ENCODE measurements around the gene TAF6L.
"Not testable (repeated sequence)": the region's sequence is repeated elsewhere in the genome, so short reads cannot be mapped to it uniquely, and the experiment has no call there.

TAF6L gene

DNA sequence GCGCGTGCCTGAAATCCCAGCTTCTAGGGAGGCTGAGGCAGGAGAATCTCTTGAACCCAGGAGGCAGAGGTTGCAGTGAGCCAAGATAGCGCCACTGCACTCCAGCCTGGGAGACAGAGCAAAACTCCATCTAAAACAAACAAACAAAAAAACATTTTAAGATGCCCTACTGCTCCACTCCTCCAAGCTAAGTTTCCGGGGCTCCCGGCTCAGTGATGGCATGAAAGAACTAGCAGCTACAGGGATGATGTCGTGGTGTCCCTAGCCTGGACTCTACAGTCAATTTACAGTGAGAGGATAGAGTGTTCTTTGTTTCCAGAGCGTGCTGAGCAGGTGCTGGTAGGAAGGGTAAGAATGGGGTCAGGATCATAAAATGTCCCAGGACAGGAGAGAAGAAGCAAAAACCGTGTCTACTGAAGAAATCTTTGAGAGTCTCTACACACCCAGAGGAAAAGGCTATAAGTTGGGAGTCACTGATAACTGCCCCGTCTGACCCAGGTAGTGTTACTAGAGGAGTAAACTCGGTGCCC, 16.0 kb upstream of the TAF6L start:
- FAIRE-seq: no peak
- DNase-seq (ENCODE audit: insufficient read length, low spot score): no peak

DNA sequence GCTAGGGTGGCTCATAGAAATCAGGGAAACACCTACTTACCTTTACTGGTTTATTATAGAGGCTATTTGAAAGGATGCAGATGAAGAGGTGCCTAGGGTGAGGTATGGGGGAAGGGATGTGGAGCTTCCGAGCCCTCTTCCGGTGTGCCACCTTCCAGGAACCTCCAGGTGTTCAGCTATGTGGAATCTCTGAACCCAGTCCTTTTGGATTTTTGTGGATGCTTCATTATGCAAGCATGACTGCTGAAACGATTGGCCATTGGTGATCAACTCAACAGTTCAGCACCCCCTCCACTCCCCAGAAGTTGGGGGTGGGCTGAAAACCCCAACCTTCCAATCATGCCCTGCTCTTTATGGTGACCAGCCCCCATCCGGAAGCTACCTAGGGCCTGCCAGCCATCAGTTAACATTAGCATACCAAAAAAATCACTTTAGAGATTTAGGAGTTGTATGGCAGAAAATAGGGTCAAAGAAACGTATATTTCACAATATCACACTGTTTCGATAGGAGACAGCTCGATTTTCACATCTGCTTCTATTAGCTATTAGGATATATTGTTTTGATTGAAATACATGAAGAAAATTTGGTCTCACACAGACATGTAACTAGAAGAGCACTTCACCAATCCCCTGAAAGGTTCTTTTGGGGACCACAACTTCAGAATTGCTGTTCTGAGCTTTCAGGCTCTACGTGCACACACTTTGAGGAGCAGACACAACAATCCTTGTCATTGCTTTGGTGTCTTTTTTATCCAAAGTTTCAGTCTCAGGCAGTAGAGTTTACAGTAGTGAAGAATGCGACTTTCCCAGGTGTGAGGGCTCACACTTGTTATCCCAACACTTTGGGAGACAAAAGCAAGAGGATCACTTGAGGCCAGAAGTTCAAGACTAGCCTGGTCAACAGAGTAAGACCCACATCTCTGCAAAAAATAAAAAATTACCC, 13.1 kb upstream of the TAF6L start:
- DNase-seq (ENCODE audit: insufficient read length, low spot score) (no peak), FAIRE-seq (no peak)

DNA sequence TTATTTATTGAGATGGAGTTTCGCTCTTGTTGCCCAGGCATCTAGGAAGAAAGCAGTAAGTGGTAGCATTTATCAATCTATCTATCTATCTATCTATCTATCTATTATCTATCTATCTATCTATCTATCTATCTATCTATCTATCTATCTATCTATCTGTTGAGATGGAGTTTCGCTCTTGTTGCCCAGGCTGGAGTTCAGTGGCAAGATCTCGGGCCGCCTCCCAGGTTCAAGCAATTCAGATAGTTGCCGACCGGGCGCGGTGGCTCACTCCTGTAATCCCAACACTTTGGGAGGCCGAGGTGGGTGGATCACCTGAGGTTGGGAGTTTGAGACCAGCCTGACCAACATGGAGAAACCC, 10.3 kb upstream of the TAF6L start:
- not testable (repeated sequence) for DNase-seq (ENCODE audit: insufficient read length, low spot score); FAIRE-seq

DNA sequence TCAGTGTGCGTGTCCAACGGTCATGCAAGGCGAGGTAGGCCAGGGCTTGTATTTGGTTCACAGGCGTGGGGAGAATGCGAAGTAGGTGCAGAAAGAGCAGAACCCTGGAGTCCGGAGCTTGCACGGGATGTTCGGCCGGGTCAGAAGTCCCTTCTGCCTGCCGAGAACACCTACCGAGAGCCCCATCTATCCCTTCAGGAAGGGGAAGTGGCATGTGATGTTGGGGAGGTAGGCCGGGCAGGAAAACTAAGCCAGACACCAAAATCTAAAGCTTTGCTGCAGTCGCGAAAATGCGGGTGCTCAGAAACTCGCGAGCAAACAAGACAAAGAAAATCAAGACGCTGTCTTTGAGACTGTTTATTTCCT, 435 bp upstream of the TAF6L start:
- no peak for DNase-seq (ENCODE audit: insufficient read length, low spot score)
- no peak for FAIRE-seq

DNA sequence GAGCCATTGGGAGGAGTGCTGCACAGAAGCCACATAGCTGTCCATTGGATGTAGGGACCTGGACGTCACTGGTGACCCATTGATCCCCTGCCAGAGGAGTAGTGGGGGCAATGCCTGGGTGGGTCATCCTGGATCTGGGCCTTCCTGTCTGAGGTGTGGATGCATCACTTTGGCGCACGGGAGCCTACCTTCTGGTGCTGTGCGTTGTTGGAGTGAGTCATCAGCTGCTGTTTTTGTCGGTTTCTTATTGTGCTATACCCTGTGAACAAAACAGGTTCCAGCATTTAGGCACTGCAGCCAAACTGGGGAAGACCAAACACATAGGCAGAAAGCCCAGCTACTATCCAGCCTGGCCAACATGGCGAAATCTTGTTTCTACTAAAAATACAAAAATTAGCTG, 3.2 kb downstream of the TAF6L start:
- DNase-seq (ENCODE audit: insufficient read length, low spot score) (no peak), FAIRE-seq (no peak)

DNA sequence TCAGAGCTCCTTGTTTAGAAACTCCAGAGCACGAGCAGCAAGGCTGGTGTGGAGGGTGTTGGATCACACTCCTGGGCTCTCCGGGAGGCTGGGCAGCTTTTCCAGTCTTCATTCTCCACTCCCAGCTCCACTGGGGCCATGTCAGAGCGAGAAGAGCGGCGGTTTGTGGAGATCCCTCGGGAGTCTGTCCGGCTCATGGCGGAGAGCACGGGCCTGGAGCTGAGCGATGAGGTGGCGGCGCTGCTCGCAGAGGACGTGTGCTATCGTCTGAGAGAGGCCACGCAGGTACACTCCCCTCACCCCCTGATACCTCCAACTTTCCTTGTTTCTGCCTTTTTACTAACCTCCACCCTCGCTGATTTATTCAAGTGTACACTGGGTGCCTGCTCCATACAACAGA, 4.5 kb downstream of the TAF6L start:
- DNase-seq (ENCODE audit: insufficient read length, low spot score): no peak
- no peak for FAIRE-seq

DNA sequence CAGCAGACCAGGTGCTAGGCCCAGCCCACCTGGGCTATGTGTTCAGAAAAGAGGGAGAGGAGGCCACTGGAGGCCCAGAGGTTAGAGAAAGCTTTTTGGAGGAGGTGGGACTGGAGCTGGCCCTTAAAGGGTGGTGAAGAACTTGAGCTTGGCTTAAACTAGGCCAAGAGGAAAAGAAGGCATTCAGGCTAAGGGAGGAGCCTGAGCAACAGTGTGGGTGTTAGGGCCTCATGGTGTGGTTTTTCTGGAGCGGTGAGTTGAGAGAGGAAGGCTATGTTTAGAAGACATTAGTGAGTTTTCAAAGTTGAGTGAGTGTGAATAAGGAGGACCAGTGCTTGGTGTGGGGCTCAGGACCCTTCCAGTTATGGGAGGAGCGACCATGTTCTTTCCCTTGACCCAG, 6.2 kb downstream of the TAF6L start:
- DNase-seq (ENCODE audit: insufficient read length, low spot score): no peak
- FAIRE-seq: no peak

DNA sequence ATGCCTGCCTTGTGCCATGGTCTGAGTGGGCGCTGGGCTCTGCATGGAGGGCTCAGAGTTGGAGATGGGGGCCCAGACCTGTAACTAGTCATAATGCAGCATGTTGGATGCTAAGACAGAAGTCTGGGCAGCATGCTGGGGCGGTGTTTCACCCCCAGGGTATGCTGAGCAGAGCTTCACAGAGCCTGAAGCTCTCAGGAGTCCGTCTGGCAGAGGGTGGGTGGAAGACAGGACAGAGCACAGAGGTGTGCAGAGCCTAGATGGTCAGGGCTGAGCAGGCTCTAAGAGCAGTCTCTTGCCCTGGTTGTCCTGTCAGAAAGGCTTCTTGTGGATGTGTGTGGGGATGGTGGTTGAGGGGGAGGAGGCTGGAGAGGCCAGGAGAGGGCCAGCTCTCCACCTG, 7.2 kb downstream of the TAF6L start:
- FAIRE-seq (no peak), DNase-seq (ENCODE audit: insufficient read length, low spot score) (no peak)

DNA sequence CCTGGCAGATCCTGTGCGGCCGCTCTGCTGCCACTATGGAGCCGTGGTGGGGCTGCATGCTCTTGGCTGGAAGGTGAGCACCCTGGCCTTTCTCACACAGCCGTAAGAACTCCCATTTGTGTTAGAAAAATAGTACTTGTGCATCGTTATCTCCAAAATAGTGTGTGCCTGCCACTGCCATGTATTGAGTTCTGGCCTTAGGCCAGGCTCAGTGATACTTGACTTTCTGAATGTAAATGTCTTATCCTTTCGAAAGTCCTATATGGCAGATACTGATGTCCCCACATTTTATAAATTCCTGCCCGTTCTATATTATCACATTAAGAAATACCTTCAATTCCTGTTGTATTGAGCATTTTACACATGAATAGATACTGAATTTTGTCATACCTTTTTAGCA, 11.6 kb downstream of the TAF6L start:
- DNase-seq (ENCODE audit: insufficient read length, low spot score): no peak

DNA sequence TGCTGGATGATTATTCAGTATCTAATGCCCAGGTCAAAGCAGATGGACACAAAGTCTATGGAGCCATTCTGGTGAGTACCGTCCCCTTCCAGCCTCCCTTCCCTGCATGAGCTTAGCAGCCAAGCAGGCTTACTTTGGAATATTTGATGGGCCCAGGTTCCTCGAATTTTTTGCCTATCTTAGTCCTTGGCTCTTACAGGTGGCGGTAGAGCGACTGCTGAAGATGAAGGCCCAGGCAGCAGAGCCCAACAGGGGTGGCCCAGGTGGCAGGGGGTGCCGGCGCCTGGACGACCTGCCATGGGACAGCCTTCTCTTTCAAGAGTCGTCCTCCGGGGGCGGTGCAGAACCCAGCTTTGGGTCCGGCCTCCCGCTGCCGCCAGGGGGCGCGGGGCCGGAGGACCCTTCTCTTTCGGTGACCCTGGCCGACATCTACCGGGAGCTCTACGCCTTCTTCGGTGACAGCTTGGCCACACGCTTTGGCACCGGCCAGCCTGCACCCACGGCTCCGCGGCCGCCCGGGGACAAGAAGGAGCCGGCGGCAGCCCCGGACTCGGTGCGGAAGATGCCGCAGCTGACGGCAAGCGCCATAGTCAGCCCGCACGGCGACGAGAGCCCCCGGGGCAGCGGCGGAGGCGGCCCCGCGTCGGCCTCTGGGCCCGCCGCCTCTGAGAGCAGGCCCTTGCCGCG, 15.3 kb downstream of the TAF6L start:
- DNase-seq (ENCODE audit: insufficient read length, low spot score) (peak; percentile 90), FAIRE-seq (no peak)

More for the DNA sequence above, 11.6 kb downstream of the TAF6L start:
- no peak for FAIRE-seq

DNA sequence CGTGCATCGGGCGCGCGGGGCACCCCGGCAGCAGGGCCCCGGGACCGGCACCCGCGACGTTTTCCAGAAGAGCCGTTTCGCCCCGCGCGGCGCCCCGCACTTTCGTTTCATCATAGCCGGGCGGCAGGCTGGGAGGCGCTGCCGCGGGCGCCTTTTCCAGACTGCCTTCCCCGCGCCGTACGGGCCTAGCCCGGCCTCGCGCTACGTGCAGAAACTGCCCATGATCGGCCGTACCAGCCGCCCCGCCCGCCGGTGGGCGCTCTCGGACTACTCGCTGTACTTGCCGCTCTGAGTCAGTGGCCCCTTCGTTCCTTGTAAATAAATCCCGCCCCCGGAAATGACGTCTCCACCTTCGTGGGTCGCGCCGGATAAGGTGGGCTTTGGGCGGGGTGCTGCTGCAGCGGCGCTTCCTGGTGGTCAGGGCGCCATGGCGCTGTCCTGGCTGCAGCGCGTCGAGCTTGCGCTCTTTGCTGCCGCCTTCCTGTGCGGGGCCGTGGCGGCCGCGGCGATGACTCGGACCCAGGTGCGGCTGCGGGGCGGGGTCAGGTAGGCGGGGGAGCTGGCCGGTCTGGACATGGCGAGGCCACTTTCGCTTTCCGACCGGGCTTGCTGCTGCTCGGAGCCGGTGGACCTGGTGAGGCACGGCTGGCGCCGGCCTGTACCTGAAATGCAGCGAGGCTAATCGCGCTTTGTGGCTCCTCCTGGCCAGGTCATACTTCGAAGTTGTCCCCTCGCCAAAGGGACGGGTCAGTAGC, 16.0 kb downstream of the TAF6L start, which contains the start of gene TMEM179B:
Gene TMEM179B, plus strand, starts transcription at position 398 of the 755 bp plus-strand sequence. Its CDS starts 30 bp downstream, at position 428.
- FAIRE-seq: peak; percentile 51
- peak; percentile 94 for DNase-seq (ENCODE audit: insufficient read length, low spot score)

DNA sequence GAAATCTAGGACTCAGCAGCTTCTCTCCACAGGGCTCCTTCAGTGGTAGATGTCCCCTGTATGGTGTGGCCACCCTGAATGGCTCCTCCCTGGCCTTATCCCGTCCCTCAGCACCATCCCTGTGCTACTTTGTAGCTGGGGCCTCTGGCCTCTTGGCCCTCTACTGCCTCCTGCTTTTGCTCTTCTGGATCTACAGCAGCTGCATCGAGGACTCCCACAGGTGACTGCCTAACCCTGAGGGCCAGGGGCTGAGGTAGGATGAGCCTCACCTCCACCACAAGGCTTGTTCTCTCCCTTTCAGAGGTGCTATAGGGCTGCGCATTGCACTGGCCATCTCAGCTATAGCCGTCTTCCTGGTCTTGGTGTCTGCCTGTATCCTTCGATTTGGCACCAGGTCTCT, 17.8 kb downstream of the TAF6L start:
- no peak for FAIRE-seq
- no peak for DNase-seq (ENCODE audit: insufficient read length, low spot score)

DNA sequence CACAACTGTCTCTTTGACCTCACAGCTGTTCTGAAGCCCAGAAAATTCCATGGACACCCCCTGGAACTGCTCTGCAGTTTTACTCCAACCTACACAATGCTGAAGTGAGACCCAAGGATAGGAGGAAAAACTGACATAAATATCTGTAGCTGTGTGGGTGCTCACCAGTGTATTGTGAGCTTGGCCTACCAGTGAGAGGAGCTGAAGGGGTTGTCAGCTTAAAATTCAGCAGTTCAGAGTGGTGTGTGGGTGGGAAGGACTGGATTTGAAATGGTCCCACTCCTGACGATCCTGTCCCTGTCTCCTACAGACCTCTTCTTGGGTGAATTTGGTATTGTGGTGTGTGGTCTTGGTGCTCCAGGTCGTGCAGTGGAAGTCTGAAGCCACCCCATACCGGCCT, 18.4 kb downstream of the TAF6L start:
- no peak for DNase-seq (ENCODE audit: insufficient read length, low spot score)
- no peak for FAIRE-seq

DNA sequence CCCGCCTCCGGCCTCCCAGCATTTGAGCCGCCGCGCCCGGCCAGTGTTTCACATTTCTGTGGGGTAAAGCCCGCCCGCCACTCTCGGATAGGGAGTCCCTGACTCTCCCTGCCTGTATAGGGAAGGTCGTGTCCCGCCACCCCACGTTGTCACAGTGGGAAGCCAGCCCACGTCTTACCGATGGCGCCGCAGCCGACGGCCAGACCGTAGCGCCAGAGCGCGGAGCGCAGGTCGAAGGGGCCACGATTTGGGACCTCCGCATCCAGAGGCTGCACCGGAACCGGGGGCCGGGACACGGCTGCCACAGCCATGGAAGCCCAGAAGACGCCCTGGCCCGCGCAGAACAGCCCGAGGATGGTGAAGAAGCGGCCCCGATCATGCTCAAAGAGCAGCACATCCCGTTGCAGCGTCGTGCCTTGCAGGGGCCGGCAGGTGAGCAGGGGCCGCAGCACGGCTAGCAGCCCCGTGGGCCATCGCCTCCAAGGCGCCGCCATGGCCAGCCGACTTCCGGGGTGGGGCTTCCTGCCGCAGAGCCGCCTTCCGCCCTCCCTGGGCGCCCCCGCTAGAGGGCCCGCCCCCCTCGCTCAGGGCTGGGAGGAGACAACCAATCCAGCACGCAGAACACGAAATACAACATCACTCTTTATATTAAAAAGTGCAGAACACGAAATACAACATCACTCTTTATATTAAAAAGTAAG, 20.5 kb downstream of the TAF6L start, which contains the start of gene TMEM223:
Gene TMEM223, minus strand, starts transcription at position 506 of the 701 bp plus-strand sequence. Its CDS starts 12 bp downstream, at position 494.
- FAIRE-seq (no peak), DNase-seq (ENCODE audit: insufficient read length, low spot score) (peak; percentile 75)

DNA sequence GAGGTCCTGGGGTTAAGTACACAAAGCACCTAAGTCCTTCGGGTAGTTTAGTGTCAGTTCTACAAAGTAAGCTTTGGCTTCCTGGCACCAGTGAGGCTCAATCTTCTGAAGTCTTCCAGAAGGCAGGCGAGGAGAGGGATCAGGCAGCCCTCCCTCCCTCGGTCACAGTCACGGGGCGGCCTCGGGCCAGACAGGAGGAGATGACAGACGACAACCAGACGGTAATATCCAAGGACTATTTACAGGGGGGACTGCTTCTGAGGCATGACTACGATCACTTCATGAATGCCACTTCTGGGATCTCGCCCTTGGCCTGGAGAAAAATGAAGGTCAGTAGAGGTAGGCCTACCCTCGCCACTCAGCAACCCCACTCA, 21.0 kb downstream of the TAF6L start:
- DNase-seq (ENCODE audit: insufficient read length, low spot score): no peak
- no peak for FAIRE-seq

DNA sequence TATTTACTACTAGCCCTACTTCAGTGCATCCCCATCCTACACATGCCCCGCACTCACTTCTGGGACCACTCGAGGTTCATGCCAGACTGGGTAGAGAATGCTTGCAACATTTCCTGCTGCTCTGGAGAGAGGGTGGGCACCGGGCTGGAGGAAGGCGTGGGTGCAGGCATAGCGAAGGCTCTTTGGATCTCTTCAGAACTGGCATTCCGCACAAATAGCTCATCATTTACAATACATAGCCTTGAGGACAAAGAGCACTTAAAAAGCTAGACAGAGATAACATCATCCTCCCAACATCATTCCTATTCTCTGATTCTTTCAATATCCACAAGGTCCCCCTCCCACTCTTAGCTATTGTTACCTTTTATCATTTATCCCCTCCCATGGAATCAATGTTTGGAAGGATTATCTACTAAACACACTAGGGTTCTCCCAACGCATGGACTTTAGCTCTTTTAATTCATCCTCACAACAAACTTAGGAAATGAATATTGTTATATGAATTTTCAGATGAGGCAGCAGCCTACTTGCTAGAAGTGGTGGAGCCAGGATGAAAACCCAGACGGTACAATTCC, 23.1 kb downstream of the TAF6L start:
- DNase-seq (ENCODE audit: insufficient read length, low spot score) (no peak), FAIRE-seq (no peak)

DNA sequence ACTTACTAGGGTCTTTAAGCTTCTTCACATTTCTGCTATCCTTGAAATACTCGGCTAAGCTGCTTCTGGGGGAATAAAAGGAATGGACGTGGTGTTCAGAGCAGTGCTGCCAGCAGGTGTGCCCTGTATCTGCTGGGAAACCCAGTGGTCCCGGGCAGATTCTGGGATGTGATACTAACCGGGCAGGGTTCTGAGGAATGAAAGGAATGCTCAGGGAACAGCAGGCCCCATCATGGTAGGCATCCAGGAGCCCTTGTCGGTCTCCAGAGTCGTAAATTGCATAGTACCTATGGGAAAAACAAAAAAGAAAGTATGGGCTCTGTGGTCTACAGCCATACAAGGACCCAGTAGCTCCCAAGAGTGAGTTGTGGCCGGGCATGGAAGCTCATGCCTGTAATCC, 25.1 kb downstream of the TAF6L start:
- FAIRE-seq (no peak), DNase-seq (ENCODE audit: insufficient read length, low spot score) (no peak)

DNA sequence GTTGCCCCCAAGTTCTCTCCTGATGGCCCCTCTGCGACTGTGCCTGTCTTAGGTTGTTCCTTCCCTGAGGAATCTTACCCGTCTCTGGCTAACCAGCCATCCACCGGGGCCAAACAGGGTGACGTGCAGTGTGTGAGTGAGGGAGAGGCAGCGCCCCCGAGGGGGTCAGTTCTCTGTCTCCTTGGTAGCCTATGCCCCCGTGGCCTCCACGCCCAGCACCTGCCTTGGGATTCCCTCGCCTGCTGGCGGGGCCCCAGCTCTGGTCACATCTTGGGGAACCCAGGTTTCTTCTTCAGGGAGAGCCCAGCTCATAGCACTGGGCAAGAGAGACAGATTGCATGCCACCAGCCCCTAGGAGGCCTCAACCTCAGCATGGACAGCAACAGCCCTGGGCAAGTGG, 28.3 kb downstream of the TAF6L start:
- no peak for DNase-seq (ENCODE audit: insufficient read length, low spot score)
- FAIRE-seq: no peak

DNA sequence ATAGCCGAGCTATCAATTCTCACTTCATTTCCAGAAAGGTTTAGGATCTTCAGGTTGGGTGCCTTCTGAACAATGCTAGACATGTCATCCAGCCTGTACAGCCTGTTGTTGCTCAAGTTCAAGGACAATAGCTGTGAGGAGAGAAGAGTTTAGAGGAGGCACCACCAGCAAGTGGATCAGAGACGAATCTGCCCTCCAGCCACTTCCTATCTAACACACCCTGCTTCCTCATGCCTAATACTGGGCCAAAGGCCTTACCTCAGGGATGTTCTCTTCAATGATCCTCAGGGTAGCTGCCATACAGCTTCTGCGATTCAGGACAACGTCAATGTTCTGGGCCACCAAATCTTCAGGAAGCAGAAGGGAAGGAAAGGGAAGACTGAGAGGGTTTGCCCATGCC, 29.9 kb downstream of the TAF6L start:
- FAIRE-seq (no peak), DNase-seq (ENCODE audit: insufficient read length, low spot score) (no peak)
